GM21529 (cell line): ENCODE measurements around the gene CBX1.
A peak's percentile ranks its signal among the peaks of the same experiment; 100 is the strongest.
"Not testable (repeated sequence)": the region's sequence is repeated elsewhere in the genome, so short reads cannot be mapped to it uniquely, and the experiment has no call there.

ENCODE experiments used
- ATAC-seq: cut with Tn5 transposase; IDR thresholded peaks from one replicate; pipeline ENCODE4 v1.9.1; 2021; ENCODE audit not compliant: unreplicated experiment

The CBX1 gene

DNA sequence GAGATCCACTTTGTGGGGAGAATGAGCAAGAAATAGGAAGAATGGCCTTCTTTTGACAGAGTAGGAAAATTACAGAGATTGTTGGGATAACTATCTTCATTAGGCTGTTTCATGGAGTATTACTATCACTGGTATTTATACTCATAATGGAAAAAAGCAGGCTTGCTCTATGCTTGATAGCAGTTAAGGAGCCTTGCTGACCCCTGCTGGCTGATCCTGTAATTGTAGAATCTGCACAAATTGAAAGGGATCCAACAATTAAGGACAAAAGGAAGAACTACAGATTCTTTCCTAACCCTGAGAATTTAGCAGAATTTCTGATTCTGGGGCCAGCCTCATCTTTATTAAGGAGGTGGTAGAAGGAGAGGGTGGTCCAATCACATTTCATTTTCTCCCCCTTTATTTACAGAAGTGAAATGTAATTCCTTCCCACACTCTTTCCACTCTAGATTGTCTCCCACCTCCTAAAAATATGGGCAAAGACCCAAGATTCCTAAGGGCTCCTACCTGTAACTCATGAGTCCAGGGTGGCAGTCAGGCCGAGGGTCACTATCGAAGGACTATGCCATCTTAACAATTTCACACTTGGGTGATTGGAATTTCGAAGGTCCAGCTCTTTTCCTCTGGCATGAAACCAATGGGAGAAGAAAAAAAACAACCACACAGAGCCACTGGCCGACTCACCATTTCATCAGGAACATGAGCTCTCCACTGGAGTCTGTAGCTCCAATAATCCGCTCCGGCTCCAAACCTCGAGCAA lies 26.8 kb downstream of the CBX1 start:
- ATAC-seq, result no peak

DNA sequence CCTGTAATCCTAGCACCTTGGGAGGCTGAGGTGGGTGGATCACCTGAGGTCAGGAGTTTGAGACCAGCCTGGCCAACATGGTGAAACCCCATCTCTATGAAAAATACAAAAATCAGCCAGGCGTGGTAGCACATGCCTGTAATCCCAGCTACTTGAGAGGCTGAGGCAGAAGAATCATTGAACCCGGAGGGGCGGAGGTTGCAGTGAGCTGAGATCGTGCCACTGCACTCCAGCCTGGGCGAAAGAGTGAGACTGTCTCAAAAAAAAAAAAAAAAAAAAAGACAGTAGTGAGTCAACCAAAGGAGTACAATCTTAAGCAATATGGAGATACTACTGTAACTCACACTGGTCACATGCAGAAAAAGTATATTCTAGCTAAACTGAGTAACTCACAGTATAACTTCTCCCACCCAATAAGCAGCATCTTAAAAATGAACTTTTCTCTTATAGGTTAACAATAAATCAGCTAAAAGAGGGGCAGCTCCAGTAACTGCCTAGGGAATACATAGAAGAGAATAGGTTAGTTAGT lies 27.6 kb downstream of the CBX1 start:
- ATAC-seq, result not testable (repeated sequence)

DNA sequence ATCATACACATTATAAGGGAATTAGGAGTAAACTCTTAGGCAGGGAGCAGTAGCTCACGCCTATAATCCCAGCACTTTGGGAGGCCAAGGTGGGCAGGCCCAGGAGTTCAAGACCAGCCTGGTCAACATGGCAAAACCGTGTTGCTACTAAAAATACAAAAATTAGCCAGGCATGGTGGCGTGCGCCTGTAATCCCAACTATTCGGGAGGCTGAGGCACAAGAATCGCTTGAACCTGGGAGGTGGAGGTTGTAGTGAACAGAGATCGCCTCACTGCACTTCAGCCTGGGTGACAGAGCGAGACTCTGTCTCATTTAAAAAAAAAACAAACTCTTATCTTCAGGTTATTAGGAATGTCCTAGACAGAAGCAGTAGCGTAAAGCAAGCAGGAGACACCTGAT lies 28.5 kb downstream of the CBX1 start:
- not testable (repeated sequence) for ATAC-seq

DNA sequence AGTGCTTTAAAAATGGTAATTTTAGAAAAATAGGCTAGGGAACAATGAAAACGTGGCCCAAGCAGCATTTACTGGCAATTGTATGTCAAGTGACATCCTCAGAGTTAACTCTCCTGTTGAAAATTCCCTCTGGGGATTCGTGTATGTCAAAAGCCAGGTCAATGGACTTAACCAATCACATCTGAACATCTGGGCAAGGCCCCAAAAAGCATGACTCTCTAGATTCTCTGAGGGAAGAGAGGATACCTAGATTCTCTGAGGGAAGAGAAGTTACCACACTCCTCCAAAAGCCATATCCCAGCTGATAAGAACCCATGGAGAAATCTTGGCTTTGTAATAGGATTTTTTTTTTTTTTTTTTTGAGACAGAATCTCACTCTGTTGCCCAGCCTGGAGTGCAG lies 29.6 kb downstream of the CBX1 start:
- ATAC-seq, result no peak

DNA sequence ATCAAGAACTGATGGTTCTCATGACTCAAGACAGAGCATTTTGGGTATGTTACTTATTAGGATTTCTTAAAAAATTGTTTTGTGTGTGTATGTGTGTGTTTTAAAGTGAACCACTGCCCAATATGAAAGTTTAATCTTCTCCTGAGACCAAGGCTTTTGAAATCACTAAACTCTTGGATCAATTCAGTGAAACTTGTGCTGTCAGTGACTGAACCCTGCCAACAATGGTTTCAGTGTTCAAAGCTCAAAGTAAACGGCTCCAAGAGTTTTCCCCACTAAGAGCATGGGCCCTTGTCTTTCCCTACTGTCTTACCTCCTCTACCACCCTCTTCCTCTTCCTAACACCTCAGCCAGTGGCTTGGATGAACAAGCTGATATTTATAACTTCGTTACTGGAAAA lies 31.1 kb downstream of the CBX1 start:
- ATAC-seq, result no peak

DNA sequence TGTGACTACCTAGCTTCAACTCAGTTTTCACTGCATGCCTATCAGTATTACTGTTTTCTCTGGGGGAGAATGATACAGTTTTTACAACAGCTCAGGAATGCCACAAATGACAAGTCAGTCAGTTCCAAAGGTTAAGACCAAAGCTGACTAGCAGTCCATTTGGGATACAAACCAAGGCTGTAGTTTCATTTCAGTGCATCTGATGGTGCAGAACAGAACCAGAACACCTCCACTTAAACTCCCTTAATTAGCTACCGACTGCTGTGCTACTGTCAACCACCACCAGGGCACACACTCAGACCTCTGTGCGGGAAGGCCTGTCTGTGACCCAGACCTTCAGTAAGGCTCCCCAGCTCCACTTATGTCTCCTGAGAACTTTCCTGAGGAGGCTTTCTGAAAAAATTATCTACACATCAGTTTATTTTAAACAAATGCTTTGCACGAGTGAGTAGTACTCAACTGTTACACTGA lies 32.8 kb downstream of the CBX1 start:
- ATAC-seq, result no peak

DNA sequence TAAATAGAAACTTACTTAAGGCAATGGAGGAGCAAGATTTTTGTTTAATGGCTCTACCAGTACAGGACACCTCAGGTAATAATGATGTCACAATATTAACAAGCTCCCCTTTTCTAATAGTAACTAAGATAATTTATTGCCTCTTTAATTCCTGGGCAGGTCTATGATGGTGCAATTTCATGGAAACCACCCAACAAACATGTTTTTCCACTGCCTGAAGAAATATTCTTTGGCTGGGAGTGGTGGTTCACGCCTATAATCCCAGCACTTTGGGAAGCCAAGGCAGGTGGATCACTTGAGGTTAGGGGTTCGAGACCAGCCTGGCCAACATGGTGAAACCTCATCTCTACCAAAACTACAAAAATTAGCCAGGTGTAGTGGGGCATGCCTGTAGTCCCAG lies 33.5 kb downstream of the CBX1 start:
- ATAC-seq, result not testable (repeated sequence)

DNA sequence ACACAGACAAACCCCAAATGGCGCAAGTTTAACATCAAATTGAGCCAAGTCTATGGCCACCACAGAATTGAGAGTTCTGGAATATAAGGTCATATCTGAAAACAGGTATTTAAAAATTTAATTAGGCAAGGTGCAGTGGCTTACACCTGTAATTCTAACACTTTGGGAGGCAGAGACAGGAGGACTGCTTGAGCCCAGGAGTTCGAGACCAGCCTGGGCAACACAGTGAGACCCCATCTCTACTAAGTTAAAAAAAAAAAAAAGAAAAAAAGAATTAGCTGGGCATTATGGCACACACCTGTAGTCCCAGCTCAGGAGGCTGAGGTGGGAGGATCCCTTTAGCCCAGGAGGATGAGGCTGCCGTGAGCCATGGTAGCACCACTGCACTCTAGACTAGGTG lies 34.0 kb downstream of the CBX1 start:
- no peak for ATAC-seq

DNA sequence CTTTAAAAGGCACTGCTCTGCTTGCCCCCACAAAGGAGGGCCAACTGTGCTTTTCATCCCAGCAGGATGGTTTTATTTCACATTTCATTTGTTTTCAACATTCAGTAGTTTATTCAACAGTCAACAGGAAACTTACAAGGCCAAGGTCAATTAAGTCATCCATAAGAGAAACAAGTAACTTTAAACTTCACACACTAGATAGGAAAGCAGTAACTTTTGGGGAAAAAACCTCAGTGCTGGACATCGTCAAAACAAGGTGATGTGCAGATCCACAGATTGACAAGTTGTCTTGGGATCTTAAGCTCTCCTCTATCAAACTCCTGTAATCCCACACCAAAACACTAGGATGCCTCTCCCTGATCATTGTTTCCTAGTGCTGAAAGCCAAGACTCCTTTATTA lies 34.6 kb downstream of the CBX1 start:
- ATAC-seq, result no peak

DNA sequence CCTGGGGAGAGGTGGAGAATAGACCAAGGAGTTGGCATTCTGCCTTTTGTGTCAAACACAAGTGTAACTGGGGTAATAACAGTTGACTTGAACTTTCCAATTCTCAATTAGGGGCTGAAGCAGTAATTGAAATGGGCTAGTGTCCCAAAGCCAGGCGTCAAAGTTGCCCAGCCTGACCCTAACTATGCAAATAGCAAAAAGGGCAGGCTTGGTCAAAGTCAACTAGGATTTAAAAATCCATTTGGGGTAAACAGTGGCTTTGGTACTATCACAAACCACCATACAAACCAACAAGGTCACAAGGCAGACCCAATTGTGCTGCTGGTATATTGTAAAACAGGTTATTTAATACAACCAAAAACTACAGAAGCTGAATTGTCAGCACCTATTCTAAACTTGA lies 35.1 kb downstream of the CBX1 start:
- ATAC-seq, result no peak

DNA sequence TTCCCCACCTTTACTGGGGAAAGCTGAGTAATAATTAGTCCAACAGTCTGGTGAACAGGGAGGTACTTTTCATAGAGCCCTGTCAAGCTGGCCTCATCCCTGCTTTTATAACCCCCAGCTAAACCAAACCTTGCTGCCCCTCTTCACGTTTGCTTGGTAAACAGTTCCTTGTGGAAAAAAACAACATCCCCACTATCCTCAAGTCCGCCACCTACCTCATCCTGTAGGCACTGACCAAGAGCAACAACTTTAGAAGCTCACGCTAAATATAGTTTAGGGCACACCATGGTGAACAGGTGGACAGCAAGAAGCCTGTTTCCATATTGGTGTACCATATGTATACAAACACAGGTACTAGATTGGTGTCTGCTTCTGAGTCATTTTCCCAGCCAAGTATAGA lies 36.6 kb downstream of the CBX1 start:
- no peak for ATAC-seq

DNA sequence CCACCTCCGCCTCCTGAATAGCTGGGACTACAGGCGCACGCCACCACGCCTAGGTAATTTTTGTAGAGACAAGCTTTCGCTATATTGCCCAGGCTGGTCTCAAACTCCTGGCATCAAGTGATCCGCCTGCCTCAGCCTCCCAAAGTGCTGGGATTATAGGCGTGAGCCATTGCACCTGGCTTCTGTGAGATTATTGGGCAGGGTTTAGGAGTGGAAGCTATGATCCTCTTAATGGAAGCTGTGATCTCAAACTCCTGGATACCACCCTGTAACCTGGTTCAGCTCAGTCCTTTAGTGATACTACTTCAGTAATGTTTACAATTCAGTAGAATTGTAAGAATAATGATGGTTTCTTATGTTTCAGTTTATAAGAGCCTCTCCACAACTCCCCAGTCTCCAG lies 39.0 kb downstream of the CBX1 start:
- no peak for ATAC-seq

DNA sequence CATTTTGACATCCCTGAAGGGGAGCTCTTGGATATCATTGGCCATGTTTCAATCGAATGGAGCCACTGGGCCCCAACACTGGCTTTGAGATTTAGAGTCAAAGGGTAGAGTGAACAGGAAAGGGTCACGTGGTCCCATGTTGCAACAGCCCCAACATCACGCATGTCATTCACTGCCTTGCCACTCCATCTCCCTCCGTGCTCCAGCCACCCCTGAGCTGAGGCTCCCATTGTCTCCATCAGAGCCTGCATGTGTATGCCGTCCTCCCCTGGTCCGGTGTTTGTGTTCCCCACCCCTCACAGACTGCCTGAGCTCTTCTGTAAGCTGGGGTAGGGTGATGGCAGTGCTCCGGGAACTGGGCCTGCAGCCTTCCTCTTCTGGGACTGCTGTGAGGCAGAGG lies 41.0 kb downstream of the CBX1 start:
- ATAC-seq, result no peak

DNA sequence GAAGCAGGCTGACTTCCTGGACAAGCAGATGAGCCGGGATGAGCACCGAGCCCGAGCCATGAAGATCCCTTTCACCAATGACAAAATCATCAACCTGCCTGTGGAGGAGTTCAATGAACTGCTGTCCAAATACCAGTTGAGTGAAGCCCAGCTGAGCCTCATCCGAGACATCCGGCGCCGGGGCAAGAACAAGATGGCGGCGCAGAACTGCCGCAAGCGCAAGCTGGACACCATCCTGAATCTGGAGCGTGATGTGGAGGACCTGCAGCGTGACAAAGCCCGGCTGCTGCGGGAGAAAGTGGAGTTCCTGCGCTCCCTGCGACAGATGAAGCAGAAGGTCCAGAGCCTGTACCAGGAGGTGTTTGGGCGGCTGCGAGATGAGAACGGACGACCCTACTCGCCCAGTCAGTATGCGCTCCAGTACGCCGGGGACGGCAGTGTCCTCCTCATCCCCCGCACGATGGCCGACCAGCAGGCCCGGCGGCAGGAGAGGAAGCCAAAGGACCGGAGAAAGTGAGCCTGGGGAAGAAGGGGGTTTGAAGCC lies 42.1 kb downstream of the CBX1 start:
- no peak for ATAC-seq

DNA sequence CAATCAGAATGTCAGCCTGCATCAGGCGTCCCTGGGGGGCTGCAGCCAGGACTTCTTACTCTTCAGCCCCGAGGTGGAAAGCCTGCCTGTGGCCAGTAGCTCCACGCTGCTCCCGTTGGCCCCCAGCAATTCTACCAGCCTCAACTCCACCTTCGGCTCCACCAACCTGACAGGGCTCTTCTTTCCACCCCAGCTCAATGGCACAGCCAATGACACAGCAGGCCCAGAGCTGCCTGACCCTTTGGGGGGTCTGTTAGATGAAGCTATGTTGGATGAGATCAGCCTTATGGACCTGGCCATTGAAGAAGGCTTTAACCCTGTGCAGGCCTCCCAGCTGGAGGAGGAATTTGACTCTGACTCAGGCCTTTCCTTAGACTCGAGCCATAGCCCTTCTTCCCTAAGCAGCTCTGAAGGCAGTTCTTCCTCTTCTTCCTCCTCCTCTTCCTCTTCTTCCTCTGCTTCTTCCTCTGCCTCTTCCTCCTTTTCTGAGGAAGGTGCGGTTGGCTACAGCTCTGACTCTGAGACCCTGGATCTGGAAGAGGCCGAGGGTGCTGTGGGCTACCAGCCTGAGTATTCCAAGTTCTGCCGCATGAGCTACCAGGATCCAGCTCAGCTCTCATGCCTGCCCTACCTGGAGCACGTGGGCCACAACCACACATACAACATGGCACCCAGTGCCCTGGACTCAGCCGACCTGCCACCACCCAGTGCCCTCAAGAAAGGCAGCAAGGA lies 42.7 kb downstream of the CBX1 start:
- ATAC-seq, result no peak

DNA sequence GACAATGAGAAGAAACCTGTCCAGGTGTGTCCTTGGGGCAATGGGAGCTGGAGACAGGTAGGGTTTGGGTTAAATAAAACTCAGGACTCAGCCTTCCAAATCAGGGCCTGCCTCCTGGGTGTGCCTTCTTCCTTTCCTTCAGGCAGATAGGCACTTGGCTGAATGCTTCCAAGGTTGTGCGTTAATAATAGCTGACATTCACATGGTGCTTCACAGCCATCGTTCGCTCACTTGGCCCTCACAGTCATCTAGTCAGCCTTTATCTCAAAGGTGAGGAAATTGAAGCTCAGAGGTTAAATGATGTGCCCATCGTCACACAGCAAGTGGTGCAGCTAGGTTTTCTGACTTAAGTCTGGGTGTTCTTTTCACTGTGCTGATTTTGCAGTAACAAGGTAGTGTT lies 43.7 kb downstream of the CBX1 start:
- ATAC-seq, result no peak

DNA sequence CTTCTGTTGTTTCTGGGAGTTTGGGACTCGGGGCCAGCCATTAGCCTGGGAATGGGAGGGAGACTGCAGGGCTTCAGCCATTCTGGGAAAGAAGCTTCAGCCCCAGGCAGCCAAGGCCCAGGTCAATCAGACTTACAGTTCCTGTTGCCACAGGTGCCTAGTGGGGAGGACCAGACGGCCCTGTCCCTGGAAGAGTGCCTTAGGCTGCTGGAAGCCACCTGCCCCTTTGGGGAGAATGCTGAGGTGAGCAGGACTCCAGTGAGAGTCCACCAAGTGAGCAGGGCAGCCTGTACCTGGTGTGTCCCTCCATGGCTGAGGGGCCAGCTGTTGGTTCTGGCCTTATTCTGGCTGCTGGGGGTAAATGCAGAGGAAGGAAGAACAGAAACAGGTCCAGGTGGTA lies 44.4 kb downstream of the CBX1 start:
- ATAC-seq, result no peak

DNA sequence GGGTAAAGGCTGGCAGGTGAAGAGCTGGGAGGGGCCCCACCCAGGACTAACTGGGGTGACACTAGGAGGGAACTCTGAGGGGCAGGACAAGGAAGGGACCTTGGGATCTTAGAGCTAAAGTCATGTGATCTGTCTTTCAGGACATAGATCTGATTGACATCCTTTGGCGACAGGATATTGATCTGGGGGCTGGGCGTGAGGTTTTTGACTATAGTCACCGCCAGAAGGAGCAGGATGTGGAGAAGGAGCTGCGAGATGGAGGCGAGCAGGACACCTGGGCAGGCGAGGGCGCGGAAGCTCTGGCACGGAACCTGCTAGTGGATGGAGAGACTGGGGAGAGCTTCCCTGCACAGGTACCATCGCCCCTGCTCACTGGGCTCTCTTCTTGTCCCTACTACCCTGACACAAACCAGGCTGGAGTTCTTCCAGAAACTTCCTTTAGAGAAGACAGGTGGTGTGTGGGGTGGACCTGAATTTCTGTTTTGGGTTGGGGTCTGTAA lies 45.0 kb downstream of the CBX1 start:
- ATAC-seq, result no peak

DNA sequence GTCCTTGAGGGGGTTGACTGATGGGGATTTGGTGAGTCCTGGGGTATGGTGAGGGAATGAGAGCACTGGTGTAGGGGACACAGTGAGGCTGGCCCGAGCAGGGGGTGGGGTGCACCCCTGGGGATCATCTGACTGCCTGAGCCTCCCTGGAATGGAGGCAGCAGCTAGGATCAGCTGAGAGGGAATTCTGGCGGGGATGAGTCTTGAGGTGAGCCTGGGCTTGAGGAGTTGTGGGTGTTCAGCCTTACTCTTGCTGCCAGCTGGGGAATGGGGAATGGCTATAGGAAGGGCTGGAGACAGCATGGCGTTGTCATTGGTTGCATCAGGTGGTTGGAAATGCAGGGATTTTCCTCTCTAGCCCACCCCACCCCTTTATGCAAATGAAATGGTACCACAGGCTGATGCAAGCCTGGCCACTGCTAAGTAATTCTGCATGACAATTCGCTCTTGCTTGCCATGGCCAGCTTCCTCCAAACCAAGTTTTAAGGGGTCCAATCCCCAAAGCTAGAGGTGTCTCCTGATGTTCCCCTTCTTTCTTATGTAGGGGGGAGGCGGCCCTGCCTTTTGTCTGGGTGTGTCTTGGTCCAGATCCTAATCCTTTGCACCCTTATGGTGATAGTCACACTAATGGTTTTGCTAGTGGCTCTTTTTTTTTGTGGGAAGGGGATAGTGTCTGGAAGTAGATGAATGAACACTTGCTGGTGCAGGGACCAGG lies 45.6 kb downstream of the CBX1 start:
- peak; percentile 65 for ATAC-seq

DNA sequence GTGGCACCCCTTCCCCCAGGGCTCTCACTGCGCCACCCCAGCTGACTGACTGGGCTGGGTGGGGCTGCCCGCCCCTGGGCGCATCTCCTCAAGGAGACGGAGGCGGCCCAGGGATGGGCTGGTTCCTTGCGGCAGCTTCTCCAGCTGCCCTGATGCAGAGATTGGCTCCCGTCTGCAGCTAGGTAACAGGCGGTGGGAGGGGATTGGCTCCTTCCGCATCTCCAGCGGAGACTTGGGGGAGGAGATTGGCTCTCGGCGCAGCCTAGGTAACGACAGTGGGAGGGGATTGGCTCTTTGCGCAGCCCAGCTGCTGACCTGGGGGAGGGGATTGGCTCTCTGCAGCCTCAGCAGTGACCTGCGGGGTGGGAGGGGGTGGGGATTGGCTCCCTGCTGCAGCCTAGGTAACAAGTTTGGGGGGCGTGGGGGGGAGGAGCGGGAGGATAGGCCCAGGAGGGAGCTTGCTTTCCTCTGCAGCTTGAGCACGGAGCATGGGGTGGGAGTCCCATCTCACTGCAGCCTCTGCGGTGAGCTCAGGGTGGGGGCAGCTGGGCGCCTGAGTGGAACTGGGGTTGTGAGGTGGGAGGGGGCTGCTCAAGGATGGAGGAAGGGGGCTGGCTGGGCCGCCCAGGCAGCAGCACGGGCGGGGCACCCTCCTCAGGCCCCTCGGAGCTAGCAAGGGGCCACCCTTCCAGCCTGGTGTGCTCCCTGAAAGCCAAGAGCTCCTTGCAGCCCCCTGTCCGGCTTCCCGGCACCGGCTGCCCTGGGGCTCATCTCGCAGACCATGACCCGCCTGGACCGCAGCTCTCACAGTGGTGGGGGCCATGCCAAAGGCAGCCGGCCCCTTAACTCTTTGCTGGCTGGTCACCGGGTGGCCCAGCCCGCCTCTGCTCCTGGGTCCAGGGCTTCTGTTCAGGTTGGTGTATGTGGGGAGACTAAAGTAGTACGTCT lies 46.8 kb downstream of the CBX1 start:
- no peak for ATAC-seq
